ENCODE data around the gene LAMC3.
A peak's percentile ranks its signal among the peaks of the same experiment; 100 is the strongest.

LAMC3 gene

DNA sequence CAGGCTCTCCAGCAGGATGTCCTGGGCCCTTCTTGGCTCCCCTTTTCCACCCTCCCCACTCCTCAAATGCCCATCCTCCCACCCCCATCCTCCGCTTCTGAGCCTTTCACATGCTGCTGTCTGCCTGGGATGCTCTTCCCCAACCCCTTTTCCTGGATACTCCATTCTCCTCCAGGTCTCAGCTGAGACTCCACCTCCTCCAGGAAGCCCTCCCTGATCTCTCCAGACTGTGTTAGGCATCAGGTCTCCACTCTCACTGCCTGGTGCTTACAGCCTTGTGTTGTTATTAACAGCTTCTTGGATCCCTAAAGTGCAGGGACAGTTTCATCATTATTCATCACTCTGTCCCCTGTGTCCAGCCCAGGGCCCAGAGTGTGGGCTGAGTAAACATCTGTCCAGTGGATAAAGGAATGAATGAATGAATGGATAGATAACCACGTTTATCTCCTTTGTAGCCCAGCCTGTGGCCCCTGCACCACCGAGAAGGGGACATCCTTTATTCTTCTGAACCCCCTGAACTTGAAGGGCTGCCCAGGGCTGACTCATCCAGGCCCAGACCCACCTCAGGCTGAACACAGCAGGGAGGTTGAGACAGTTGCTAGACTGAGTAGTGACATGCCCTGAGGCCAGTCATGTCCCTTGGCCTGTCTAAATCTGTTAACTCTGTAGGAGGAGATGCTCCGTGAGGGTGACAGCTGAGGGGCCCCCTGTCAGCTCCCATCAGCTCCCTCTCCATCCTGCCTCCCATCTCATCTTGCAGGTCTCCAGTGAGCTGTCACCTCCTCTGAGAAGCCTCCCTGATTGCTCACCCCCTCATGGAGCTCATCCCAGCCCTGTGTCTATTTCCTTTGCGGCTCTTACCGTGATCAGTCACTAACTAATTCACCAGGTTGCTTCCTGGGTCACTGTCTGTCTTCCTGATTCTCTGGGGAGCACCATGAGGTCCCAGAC, 14.6 kb upstream of the LAMC3 start:
- H3K4me3 ChIP-seq (ENCODE audit: low read depth, low read length) = no peak overlapping the region
- TF ChIP-seq, protein P1, sequence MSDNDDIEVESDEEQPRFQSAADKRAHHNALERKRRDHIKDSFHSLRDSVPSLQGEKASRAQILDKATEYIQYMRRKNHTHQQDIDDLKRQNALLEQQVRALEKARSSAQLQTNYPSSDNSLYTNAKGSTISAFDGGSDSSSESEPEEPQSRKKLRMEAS (IDR thresholded peaks at IDR 0.05; ENCODE audit: low read depth, low read length) = no peak
- TF ChIP-seq POLR2A (IDR thresholded peaks at IDR 0.05; ENCODE audit: extremely low read depth, insufficient read length) = no peak
- DNase-seq (ENCODE audit: low read depth) = no peak

DNA sequence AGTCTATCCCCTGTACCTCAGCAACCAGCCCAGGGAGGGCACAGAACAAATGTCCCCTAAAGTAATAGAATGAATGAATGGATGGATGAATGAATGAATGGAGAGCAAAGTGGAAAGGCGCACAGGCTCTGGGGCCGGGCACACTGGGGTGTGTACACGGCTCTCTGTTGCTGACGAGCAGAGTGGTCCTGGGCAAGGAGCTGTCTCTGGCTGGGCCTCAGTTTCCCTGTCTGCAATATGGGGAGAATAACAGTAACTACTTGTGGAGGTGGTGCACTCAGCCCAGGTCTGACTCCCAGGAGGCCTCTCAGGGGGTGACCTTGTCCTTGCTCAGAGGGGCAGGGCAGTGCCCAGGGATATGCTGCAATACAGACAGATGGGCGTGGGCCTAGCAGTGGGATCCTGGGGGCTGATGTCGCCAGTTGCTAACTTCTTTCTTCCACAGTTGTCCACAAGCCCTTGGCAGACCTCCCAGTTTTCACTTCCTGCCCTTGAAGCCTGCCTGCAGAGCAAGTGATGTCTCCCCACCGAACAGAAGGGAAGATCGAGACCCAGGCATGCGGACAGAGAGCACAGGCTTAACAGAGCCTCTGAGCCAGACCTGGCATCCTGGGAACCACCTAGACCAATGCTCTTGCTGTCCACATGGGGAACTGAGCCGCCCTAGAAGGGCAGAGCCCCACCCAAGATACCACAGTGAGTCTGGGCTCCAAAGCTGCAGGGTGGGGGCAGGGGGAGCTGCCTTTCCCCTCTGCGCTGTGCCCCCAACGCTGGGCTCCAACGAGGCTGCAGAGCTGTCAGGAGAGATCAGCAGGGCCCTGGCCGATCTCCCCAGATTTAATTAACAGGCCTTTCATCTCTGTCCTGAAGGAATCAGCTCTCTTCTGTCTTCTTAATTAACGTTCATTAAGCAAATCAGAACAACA, 13.6 kb upstream of the LAMC3 start:
- TF ChIP-seq, protein P1 (IDR thresholded peaks at IDR 0.05; ENCODE audit: low read depth, low read length) = no peak
- TF ChIP-seq MYC (IDR thresholded peaks at IDR 0.05; ENCODE audit: low read depth, low read length) (no peak), POLR2A (IDR thresholded peaks at IDR 0.05; ENCODE audit: extremely low read depth, insufficient read length) (no peak)
- TF ChIP-seq, protein P2, sequence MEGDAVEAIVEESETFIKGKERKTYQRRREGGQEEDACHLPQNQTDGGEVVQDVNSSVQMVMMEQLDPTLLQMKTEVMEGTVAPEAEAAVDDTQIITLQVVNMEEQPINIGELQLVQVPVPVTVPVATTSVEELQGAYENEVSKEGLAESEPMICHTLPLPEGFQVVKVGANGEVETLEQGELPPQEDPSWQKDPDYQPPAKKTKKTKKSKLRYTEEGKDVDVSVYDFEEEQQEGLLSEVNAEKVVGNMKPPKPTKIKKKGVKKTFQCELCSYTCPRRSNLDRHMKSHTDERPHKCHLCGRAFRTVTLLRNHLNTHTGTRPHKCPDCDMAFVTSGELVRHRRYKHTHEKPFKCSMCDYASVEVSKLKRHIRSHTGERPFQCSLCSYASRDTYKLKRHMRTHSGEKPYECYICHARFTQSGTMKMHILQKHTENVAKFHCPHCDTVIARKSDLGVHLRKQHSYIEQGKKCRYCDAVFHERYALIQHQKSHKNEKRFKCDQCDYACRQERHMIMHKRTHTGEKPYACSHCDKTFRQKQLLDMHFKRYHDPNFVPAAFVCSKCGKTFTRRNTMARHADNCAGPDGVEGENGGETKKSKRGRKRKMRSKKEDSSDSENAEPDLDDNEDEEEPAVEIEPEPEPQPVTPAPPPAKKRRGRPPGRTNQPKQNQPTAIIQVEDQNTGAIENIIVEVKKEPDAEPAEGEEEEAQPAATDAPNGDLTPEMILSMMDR (IDR thresholded peaks at IDR 0.05; ENCODE audit: low read depth, low read length) = no peak
- no peak overlapping the region for H3K4me3 ChIP-seq (ENCODE audit: low read depth, low read length)
- DNase-seq (ENCODE audit: low read depth) = peak; percentile 64

GRCh38 chr9:130996205-130996604, 12.8 kb upstream of the LAMC3 start:
- H3K4me3 ChIP-seq (ENCODE audit: low read depth, low read length) = no peak overlapping the region
- no peak for DNase-seq (ENCODE audit: low read depth)
- TF ChIP-seq MYC (IDR thresholded peaks at IDR 0.05; ENCODE audit: low read depth, low read length) = no peak
- TF ChIP-seq, protein P1 (IDR thresholded peaks at IDR 0.05; ENCODE audit: low read depth, low read length) = no peak
- TF ChIP-seq, protein P2 (IDR thresholded peaks at IDR 0.05; ENCODE audit: low read depth, low read length) = no peak
- TF ChIP-seq POLR2A (IDR thresholded peaks at IDR 0.05; ENCODE audit: extremely low read depth, insufficient read length) = no peak

DNA sequence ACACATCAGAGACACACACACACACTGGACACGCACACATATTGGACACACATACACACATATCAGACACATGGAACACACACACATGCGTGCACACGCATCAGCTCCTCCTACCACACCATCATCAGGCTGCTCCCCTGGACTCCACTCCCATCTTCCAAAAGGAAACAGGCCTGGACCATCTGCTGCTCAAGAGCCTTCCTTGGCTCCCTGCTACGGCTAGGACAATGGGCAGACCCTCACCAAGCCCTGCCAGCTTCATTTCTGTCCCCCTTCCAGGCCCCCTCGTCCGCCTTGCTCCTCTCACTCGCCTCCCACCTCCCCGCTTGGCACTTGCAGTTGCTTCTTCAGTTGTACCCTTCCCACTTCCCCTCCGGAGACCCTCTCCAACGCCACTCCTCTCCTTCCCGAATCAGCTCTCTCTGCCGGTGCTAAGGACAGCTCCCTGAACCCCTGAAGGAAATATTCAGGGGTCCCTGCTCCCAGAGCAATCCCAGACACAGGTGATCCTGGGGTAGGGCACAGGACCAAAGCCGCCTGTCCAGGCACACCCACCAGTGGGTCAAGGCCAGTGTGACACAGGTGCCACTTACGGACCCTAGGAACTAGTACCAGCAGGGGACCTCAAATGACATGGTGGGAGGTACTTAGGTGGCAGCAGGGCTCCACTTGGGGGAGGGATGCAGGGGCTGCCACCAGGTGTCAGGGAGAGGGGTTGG, 12.1 kb upstream of the LAMC3 start:
- no peak for DNase-seq (ENCODE audit: low read depth)
- TF ChIP-seq, protein P2 (IDR thresholded peaks at IDR 0.05; ENCODE audit: low read depth, low read length) = no peak
- TF ChIP-seq POLR2A (IDR thresholded peaks at IDR 0.05; ENCODE audit: extremely low read depth, insufficient read length) (no peak), MYC (IDR thresholded peaks at IDR 0.05; ENCODE audit: low read depth, low read length) (no peak)
- TF ChIP-seq, protein P1 (IDR thresholded peaks at IDR 0.05; ENCODE audit: low read depth, low read length) = no peak
- H3K4me3 ChIP-seq (ENCODE audit: low read depth, low read length) = no peak overlapping the region

DNA sequence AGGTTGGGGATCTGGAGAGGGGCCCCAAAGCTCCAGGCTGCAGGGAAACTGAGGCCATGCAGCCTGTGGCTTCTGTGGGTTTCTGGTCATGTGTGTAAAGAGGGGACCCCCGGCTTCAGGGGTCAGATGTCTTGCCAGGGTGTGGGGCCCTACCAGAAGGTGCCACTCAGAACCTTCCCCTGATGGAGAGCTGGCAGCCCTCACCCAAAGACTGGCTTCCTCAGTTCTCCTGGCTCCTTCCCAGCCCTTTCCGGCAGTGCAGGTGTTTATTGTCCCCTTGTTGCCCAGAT, 11.6 kb upstream of the LAMC3 start:
- no peak overlapping the region for H3K4me3 ChIP-seq (ENCODE audit: low read depth, low read length)
- DNase-seq (ENCODE audit: low read depth) = no peak
- TF ChIP-seq, protein P2 (IDR thresholded peaks at IDR 0.05; ENCODE audit: low read depth, low read length) = no peak
- TF ChIP-seq, protein P1 (IDR thresholded peaks at IDR 0.05; ENCODE audit: low read depth, low read length) = no peak
- TF ChIP-seq POLR2A (IDR thresholded peaks at IDR 0.05; ENCODE audit: extremely low read depth, insufficient read length) = no peak
